Epithelial cell of proximal tubule (primary cell): ENCODE results near the gene PCYT1A. TPM values are rescaled to one million over a fixed set of nuclear protein-coding genes. Genes with fewer than 3 reads are reported as not detected.

Experiments used
- DNase-seq: peaks from one replicate; pipeline ENCODE4 v3.0.0-alpha.2; 2011; ENCODE audit warnings: low read depth
- H3K4me3 ChIP-seq: 2 replicates; pipeline ENCODE4 v1.5.1; 2011; ENCODE audit warnings: low read depth, mild to moderate bottlenecking, low read length
- total RNA-seq: library from RNA; depleted of rRNA; stranded (reverse); fragments of >200 nt; gene quantifications from 2 replicates; pipeline ENCODE4 v1.2.3, GENCODE V29; 2015
- TF ChIP-seq, protein P1 (sequence below): conservative IDR thresholded peaks from 2 replicates; pipeline ENCODE4 v1.5.1; 2012; ENCODE audit warnings: low read depth, mild to moderate bottlenecking, low read length

Gene PCYT1A
- total RNA-seq, 1 donor from 2014 or later = 21.6 TPM

DNA sequence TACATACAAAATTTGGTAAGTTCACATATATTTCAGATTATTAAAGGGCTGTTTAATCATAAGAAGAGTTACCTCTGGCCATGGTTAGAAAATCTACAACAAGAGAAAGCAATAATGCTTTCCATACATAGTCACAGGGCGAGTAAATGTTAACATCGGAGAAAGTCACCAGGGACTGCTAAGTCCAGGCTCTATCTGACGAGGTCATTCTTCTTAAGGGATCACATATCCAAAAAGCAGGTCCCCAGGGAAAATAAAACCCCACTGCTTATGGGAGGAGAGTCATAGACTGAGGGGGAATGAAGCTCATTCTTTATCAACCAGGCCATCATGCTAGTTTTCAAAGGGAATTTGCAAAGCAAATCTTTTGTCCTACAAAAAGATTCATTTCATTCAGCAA, 3.1 kb downstream of the PCYT1A start:
- H3K4me3 ChIP-seq = no peak overlapping the region
- TF ChIP-seq, protein P1, sequence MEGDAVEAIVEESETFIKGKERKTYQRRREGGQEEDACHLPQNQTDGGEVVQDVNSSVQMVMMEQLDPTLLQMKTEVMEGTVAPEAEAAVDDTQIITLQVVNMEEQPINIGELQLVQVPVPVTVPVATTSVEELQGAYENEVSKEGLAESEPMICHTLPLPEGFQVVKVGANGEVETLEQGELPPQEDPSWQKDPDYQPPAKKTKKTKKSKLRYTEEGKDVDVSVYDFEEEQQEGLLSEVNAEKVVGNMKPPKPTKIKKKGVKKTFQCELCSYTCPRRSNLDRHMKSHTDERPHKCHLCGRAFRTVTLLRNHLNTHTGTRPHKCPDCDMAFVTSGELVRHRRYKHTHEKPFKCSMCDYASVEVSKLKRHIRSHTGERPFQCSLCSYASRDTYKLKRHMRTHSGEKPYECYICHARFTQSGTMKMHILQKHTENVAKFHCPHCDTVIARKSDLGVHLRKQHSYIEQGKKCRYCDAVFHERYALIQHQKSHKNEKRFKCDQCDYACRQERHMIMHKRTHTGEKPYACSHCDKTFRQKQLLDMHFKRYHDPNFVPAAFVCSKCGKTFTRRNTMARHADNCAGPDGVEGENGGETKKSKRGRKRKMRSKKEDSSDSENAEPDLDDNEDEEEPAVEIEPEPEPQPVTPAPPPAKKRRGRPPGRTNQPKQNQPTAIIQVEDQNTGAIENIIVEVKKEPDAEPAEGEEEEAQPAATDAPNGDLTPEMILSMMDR = no peak
- no peak for DNase-seq

GRCh38 chr3:196281962-196282361, 5.6 kb downstream of the PCYT1A start:
- TF ChIP-seq, protein P1 = no peak

GRCh38 chr3:196280689-196281440, 6.7 kb downstream of the PCYT1A start:
- no peak overlapping the region for H3K4me3 ChIP-seq
- TF ChIP-seq, protein P1 = no peak
- DNase-seq = no peak

More at GRCh38 chr3:196281962-196282361, 5.6 kb downstream of the PCYT1A start:
- DNase-seq = no peak
- no peak overlapping the region for H3K4me3 ChIP-seq

DNA sequence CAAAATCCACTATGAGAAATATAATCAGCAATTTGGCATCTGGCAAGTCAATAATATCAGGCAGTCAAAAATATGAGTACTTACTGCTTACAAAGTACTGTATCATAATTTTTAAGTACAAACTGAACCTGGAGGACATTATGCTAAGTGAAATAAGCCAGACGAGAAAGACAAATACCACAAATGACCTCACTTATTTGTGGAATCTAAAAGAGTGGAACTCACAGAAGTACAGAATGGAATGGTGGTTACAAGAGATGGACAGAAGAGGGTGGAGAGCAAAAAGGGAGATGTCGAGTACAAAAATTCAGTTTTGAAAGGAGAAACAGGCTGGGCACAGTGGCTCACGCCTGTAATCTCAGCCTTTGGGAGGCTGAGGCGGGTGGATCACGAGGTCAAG, 12.4 kb downstream of the PCYT1A start:
- DNase-seq = no peak

DNA sequence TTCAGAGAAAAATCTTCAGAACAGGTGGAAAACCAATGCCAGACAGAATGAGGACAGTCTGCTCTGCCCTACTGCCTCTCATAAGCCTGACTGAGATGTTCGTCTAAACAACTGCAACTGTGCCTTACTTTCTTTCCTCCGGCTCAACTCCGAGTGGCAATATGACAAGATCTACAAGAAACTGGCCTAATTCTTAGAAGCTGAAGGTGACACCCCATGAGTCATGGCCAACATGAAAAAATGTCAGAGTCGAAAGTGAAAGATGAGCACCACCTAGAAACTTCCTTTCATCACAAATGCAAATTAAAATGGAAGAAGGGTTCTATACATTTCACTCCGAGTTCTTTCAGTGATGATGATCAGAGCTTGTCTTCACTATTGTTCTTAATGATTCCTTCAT, 12.9 kb downstream of the PCYT1A start:
- H3K4me3 ChIP-seq = no peak overlapping the region
- TF ChIP-seq, protein P1 = no peak
- DNase-seq = no peak

More for the DNA sequence above, 12.4 kb downstream of the PCYT1A start:
- H3K4me3 ChIP-seq = no peak overlapping the region
- TF ChIP-seq, protein P1 = no peak

DNA sequence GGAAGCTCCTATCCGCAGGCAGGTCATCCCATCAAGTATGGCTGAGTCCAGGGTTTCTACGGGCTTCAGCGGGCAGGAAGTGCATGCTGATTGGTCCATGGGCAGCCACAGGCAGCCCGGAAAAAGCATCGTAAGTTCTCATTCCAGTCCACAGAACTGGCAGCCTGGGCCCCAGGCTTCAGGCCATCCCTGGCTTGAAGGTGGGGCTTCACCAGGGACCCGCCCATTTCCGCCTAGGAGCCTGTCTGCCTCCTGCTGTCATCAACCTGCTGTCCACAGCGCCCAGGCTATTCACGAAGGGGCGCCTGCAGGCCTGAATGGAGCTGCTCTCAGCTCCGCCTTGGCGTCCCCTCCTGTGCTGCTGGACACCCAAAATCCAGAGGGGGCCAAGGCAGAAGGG, 13.9 kb downstream of the PCYT1A start:
- TF ChIP-seq, protein P1 = no peak
- DNase-seq = no peak
- no peak overlapping the region for H3K4me3 ChIP-seq

GRCh38 chr3:196272826-196273225, 14.7 kb downstream of the PCYT1A start:
- no peak for DNase-seq
- H3K4me3 ChIP-seq = no peak overlapping the region
- TF ChIP-seq, protein P1 = no peak
